ENCODE measurements around the gene THBS2. TPM values are rescaled to one million over a fixed set of nuclear protein-coding genes. Genes with fewer than 3 reads are reported as not detected.

THBS2 gene
- total RNA-seq, 1 donor from 2014 or later: 4.2 TPM

GRCh38 chr6:169243186-169243585 lies 10.5 kb downstream of the THBS2 start:
- TF ChIP-seq CTCF (conservative IDR thresholded peaks at IDR 0.05): no peak
- H3K9me3 Mint-ChIP-seq: no peaks in the 10 kb centered on the region
- H3K4me1 Mint-ChIP-seq (ENCODE audit: unreplicated experiment): no peaks in the 10 kb centered on the region
- no peak overlapping the region for H3K4me3 Mint-ChIP-seq
- H3K27me3 Mint-ChIP-seq: peaks cover 7% of the 10 kb centered on the region
- peaks cover 6% of the 10 kb centered on the region for H3K36me3 Mint-ChIP-seq
- peak overlapping the region; percentile 72 for H3K27ac Mint-ChIP-seq
- no peak for DNase-seq (ENCODE audit: extremely low spot score, unreplicated experiment)

- Mint-ChIP-seq H3K4me3 (no peak overlapping the region), H3K27ac (no peak overlapping the region), H3K36me3 (no peaks in the 10 kb centered on the region), H3K27me3 (peaks cover 3% of the 10 kb centered on the region), H3K9me3 (no peaks in the 10 kb centered on the region), H3K4me1 (ENCODE audit: unreplicated experiment) (no peaks in the 10 kb centered on the region)
- no peak for TF ChIP-seq CTCF (conservative IDR thresholded peaks at IDR 0.05)
- DNase-seq (ENCODE audit: extremely low spot score, unreplicated experiment): no peak
Observed at GRCh38 chr6:169241688-169242350, 11.8 kb downstream of the THBS2 start.

GRCh38 chr6:169240591-169241390 lies 12.9 kb downstream of the THBS2 start:
- Mint-ChIP-seq H3K27ac (no peak overlapping the region), H3K9me3 (no peaks in the 10 kb centered on the region), H3K27me3 (peaks cover 3% of the 10 kb centered on the region), H3K36me3 (no peaks in the 10 kb centered on the region), H3K4me3 (no peak overlapping the region), H3K4me1 (ENCODE audit: unreplicated experiment) (no peaks in the 10 kb centered on the region)
- TF ChIP-seq CTCF (conservative IDR thresholded peaks at IDR 0.05): no peak
- no peak for DNase-seq (ENCODE audit: extremely low spot score, unreplicated experiment)

- Mint-ChIP-seq H3K27me3 (peaks cover 3% of the 10 kb centered on the region), H3K27ac (no peak overlapping the region), H3K4me1 (ENCODE audit: unreplicated experiment) (no peaks in the 10 kb centered on the region), H3K36me3 (no peaks in the 10 kb centered on the region), H3K4me3 (no peak overlapping the region), H3K9me3 (no peaks in the 10 kb centered on the region)
- DNase-seq (ENCODE audit: extremely low spot score, unreplicated experiment): no peak
- TF ChIP-seq CTCF (conservative IDR thresholded peaks at IDR 0.05): no peak
Observed at GRCh38 chr6:169240125-169240524, 13.5 kb downstream of the THBS2 start.

- Mint-ChIP-seq H3K9me3 (no peaks in the 10 kb centered on the region), H3K4me1 (ENCODE audit: unreplicated experiment) (no peaks in the 10 kb centered on the region), H3K36me3 (no peaks in the 10 kb centered on the region), H3K27me3 (peaks cover 3% of the 10 kb centered on the region), H3K4me3 (no peak overlapping the region), H3K27ac (no peak overlapping the region)
- TF ChIP-seq CTCF (conservative IDR thresholded peaks at IDR 0.05): no peak
- no peak for DNase-seq (ENCODE audit: extremely low spot score, unreplicated experiment)
Observed at GRCh38 chr6:169239181-169239580, 14.5 kb downstream of the THBS2 start.

Data from type B pancreatic cell (in vitro differentiated cells).